HG03097 (cell line): ENCODE measurements around the gene SLC4A2.

Experiments used
- ATAC-seq: cut with Tn5 transposase; IDR thresholded peaks from one replicate; pipeline ENCODE4 v1.9.1; 2021; ENCODE audit not compliant: unreplicated experiment, low FRiP score

SLC4A2 gene

GRCh38 chr7:151091431-151091830, 32.0 kb downstream of the SLC4A2 start:
- ATAC-seq, result no peak

GRCh38 chr7:151091988-151092387, 32.6 kb downstream of the SLC4A2 start:
- no peak for ATAC-seq

GRCh38 chr7:151093748-151094147, 34.4 kb downstream of the SLC4A2 start:
- ATAC-seq, result no peak

- no peak for ATAC-seq
These were observed 35.3 kb downstream of the SLC4A2 start for GRCh38 chr7:151094675-151095074.

- ATAC-seq, result no peak
These were observed 35.9 kb downstream of the SLC4A2 start for GRCh38 chr7:151095123-151095797.

GRCh38 chr7:151095828-151096475, 36.6 kb downstream of the SLC4A2 start:
- no peak for ATAC-seq

- no peak for ATAC-seq
These were observed 40.3 kb downstream of the SLC4A2 start for GRCh38 chr7:151099486-151100211.

GRCh38 chr7:151100921-151101320, 41.5 kb downstream of the SLC4A2 start:
- no peak for ATAC-seq

GRCh38 chr7:151101621-151102396, 42.4 kb downstream of the SLC4A2 start:
- ATAC-seq, result no peak

- ATAC-seq, result no peak
These were observed 43.6 kb downstream of the SLC4A2 start for GRCh38 chr7:151102991-151103390.

GRCh38 chr7:151103973-151104372, 44.6 kb downstream of the SLC4A2 start:
- ATAC-seq, result no peak

GRCh38 chr7:151104411-151105235, 45.2 kb downstream of the SLC4A2 start:
- no peak for ATAC-seq

GRCh38 chr7:151107882-151108281, 48.5 kb downstream of the SLC4A2 start:
- no peak for ATAC-seq

GRCh38 chr7:151109094-151110048, 50.0 kb downstream of the SLC4A2 start:
- no peak for ATAC-seq

GRCh38 chr7:151110236-151110940, 51.0 kb downstream of the SLC4A2 start:
- ATAC-seq, result no peak

GRCh38 chr7:151110941-151111645, 51.7 kb downstream of the SLC4A2 start:
- ATAC-seq, result peak; percentile 75

GRCh38 chr7:151113344-151114150, 54.2 kb downstream of the SLC4A2 start:
- no peak for ATAC-seq
